RCC 7860 (cell line): Measurements from ENCODE around the gene TESK1.
"Not testable (repeated sequence)": the region's sequence is repeated elsewhere in the genome, so short reads cannot be mapped to it uniquely, and the experiment has no call there.

Experiments used
- DNase-seq: peaks from one replicate; pipeline ENCODE4 v3.0.0-alpha.2; 2015; ENCODE audit warnings: low spot score
- FAIRE-seq: peaks from 2 replicates; lab custom pipeline; 2012; peaks lifted over from hg19 to GRCh38; lab: Jason Lieb, UNC

TESK1 gene

DNA sequence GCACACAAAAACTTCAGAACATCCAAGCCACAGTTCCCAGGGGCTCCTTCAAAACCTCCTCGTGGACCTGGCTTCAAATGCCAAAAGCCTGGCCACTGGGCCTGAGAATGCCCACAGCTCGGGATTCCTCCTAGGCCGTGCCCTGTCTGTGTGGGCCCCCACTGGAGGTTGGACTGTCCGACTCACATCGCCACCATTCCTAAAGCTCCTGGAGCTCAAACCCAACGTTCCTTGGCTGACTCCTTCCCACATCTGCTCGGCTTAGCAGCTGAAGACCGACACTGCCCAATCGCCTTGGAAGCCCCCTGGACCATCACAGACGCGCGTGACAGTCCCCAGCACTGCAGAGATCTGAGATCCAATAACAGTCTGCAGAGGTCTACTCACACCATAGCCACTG is 38.0 kb downstream of the TESK1 start:
- no peak for FAIRE-seq
- no peak for DNase-seq

DNA sequence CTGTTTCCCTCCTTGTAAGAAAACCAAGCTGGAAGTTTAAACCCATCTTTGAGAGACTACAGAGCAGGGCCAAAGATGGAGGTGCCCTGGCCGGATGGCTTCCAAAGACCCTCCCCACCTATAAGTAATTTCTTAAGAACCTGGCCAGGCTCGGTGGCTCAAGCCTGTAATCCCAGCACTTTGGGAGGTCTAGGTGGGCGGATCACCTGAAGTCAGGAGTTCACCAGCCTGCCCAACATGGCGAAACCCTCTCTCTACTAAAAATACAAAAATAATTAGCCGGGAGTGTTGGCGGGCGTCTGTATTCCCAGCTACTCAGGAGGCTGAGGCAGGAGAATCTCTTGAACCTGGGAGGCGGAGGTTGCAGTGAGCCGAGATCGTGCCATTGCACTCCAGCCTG is 40.7 kb downstream of the TESK1 start:
- not testable (repeated sequence) for FAIRE-seq, DNase-seq

- DNase-seq (no peak), FAIRE-seq (no peak)
Measured at GRCh38 chr9:35646153-35646532, 41.1 kb downstream of the TESK1 start.

DNA sequence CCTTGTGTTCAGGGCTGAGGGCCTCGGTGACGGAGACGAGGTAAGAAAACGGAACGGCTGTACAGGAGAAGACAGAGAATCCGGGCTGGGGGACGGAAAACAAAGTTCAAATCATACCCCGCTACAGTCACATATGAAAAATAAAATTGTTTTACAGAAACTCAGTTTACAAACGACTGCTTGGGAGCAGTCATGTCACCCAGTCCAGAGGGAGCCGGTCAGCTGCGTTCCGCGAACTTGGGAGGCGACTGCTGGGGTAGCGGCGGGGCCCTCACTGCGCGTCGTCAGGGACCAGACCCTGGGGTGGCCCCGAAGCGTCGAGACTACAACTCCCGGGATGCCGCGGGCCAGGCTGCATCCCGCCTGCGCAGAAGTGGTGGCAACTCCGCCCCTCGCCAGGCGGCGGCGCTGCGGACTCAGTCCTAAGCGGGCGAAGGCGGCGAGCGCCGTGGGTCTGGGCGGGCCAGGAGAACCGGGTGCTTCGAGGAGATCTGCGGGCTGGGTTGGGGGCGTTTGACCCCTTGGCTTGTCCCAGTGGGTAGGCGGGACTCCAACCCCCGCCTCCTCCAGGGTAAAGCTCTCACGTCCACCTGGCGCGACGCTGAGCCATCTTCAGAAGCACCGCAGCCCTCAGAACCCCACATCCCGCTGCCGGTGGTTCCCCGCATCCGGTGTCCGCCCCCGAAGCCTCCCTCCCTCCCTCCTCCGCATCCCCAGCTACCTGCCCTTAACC is 41.6 kb downstream of the TESK1 start:
- DNase-seq = peak; percentile 52
- FAIRE-seq = no peak

DNA sequence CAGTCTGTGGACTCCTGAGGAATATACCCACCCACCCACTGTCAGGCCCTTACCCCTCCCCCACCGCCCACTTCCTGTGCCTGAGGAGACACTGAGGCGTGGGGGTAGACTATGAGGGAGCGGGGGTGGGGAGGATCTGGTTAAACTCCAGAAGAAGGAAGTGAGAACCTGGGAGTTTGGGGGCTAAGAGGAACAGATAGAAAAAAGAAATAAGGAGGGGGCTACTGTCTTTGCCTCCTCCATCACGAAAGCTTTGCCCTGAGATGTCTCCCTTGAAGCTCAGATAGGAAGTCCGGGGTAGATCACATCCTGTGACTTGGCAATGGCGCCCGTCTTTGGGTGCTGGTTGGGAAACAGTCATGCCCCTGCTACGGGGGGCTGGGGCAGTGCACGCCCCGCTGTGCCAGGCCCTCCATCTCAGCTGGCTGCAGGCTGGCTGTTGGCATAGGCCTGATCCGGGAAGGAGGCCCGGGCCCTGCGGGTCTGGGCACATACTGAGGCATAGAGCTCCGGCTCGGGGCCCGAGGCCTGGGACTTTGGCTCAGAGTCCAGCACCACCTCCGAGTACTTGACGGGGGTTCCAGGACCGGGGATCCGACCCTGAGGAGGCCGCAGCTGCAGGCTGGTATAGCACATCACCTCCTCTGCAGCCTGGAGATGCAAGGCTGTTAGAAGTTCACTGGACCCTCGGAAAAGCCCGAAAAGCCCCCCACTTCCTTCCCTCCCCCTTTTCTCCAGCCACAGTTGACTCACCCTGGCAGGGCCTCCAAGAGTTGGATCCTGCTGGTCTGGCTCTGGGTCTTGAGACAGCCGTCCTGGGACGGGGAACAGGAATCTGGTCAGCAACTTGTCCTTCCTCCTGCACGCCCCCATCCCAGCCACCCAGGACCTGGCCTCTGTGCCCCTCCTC is 44.6 kb downstream of the TESK1 start:
- FAIRE-seq (no peak), DNase-seq (no peak)

GRCh38 chr9:35650341-35651158 is 45.5 kb downstream of the TESK1 start, which contains the start of gene SIT1:
TSS of gene SIT1 (minus strand) at chr9:35650931. CDS start at chr9:35650853, 78 bp downstream.
- FAIRE-seq (no peak), DNase-seq (no peak)

DNA sequence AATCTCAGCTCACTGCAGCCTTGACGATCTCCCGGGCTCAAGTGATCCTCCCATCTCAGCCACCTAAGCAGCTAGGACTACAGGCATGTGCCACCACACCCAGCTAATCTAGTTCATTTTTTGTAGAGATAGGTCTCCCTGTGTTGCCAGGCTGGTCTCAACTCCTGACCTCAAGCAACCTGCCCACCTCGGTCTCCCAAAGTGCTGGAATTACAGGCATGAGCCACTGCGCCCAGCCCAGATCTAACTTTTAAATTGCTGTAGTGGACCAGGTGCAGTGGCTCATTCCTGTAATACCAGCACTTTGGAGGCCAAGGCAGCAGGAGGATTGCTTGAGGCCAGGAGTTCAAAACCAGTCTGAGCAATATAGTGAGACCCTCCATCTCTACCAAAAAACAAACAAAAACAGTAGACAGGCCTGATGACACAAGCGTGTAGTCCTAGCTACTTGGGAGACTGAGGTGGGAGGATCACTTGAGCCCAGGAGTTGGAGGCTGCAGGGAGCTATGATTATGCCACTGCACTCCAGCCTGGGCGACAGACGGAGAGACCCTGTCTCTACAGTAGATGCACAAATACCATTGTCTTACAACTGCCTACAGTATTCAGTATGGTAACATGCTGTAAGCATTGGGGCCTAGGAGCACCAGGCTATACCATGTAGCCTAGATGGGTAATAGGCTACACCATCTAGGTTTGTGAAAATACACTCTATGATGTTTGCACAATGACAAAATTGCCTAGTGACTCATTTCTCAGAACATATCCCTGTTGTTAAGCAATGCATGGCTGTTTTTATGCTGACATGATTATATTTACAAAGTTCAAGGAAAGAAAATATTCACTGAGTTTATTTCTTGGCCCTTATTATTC is 47.1 kb downstream of the TESK1 start:
- FAIRE-seq (no peak), DNase-seq (no peak)

DNA sequence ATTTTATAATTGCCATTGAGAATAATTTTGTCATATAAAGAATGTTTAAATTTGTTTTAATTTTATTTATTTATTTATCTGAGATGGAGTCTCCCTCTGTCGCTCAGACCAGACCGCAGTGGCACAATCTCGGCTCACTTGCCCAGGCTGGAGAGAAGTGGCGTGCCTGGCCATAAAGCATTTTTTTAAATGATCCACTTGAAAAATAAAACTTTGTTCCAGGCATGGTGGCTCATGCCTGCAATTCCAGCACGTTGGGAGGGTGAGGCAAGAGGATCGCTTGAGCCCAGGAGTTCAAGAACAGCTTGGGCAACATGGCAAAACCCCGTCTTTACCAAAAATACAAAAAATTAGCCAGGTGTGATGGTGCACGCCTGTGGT is 47.8 kb downstream of the TESK1 start:
- DNase-seq (no peak), FAIRE-seq (no peak)

- FAIRE-seq (no peak), DNase-seq (no peak)
Measured at GRCh38 chr9:35653611-35654010, 48.5 kb downstream of the TESK1 start.

DNA sequence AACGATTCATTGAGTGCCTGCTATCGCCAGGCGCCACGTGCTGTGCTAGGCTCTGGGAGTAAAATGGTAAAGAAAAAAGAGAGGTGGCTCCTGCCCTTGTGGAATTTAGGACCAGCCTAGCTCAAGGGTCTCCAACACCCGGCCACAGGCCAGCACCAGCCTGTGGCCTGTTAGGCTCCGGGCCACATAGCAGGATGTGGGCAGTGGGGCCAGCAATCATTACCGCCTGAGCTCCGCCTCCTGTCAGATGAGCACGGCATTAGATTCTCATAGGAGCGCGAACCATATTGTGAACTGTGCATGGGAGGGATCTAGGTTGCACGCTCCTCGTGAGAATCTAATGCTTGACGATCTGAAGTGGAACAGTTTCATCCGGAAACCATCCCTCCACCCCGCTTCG is 51.3 kb downstream of the TESK1 start:
- FAIRE-seq (no peak), DNase-seq (no peak)

DNA sequence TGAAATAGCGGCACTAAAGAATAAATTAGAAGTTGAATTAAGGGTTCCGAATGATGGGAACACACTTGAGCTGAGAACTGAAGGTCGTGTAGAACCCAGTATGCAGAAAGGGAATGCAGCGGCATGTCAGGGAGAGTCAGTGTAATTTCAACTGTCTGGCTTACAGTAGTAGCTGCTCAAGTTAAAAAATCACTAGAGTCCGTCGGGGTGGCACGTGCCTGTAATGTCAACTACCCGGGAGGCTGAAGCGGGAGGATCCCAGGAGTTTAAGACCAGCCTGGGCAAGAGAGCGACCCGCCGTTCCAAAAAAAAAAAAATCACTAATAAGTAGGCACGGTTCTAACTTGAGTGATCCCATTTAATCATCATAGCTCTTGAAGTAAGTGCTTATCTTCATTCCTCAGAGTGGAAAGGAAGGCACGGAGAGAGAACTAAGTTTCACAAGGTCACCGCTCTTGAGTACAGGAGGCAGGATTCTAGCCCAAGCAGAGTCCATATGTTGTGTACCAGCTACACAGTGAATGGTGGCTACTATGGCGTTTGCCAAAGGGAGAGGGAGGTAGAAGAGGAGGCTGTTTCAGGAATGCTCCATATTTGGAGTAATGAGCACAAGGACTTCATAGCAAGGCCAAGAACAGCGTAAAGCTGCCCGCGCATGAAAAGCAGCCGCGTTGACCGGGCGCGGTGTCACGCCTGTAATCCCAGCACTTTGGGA is 51.9 kb downstream of the TESK1 start:
- FAIRE-seq = no peak
- no peak for DNase-seq

DNA sequence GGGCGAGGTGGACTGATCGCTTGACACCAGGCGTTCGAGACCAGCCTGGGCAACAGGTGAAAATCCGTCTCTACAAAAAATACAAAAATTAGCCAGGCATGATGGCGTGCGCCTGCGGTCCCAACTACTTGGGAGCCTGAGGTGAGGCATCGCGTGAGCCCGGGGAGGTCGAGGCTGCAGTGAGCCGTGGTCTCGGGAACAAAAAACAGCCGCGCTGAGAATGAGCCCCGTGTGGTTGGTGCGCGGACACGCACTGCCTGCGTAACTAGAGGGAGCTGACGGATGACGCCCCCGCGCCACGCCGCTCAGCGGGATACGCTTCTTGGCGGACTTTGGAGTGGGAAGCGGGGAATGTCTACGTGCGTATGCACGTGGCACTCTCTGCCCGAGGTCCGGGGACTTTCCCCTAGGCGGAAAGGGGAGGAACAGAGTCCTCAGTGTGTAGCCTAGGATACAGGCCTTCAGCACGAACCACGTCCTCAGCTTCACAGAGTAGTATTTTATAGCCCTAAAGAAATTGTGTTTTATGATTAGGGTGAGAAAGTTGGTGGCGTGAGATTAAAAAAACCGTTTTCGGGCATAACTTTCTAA is 52.6 kb downstream of the TESK1 start, which contains the start of gene RMRP:
RMRP (minus strand) TSS at position 474 of the 591 bp plus-strand sequence.
- DNase-seq (peak; percentile 98), FAIRE-seq (peak; percentile 46)

GRCh38 chr9:35658137-35658967 is 53.3 kb downstream of the TESK1 start, which contains the start of gene CCDC107:
TSS of gene CCDC107 (plus strand) at chr9:35658292. CDS start at chr9:35658380, 88 bp downstream.
- DNase-seq (peak; percentile 29), FAIRE-seq (no peak)

DNA sequence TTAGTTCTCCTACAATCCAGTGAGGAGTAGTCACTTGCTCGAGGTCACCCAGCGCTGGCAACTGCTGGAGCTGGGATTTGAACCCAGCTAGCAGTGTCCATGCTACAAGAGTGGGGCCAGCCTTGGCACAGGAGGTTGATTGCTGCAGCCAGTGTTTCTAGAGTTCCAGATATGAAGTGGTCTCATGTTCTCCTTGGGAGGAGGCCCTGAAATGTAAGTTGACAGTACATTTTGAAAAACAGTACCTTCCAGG is 53.8 kb downstream of the TESK1 start:
- no peak for FAIRE-seq
- DNase-seq = peak; percentile 60

GRCh38 chr9:35659340-35659739 is 54.3 kb downstream of the TESK1 start:
- DNase-seq = peak; percentile 53

More at GRCh38 chr9:35659340-35659739, 54.3 kb downstream of the TESK1 start:
- no peak for FAIRE-seq
